ENCODE results near the gene TMEM247. TPM values are rescaled to one million over a fixed set of nuclear protein-coding genes. Genes with fewer than 3 reads are reported as not detected.

Gene TMEM247
- total RNA-seq, 4 donors from 2014 or later, result not detected

- Histone ChIP-seq H3K36me3 (no peaks in the 10 kb centered on the region), H3K27me3 (peaks cover 0 to 15% (median 0%) of the 10 kb centered on the region in 4 donors), H3K9me3 (no peaks in the 10 kb centered on the region), H3K4me1 (peaks cover 0 to 28% (median 18%) of the 10 kb centered on the region in 3 donors), H3K27ac (no peak overlapping the region), H3K4me3 (no peak overlapping the region)
- WGBS, 2 donors, result 34 to 39% methylated on average over 8 of the region's 8 CpGs
- intact Hi-C loops (cut with DNase I), result no loop called here
- no peak for TF ChIP-seq POLR2A (IDR thresholded peaks at IDR 0.05)
- no peak for TF ChIP-seq CTCF (IDR thresholded peaks at IDR 0.05)
- no peak for DNase-seq
Observed at GRCh38 chr2:46493241-46493970, 14.0 kb downstream of the TMEM247 start.

GRCh38 chr2:46493971-46494250 is 14.5 kb downstream of the TMEM247 start:
- H3K9me3 ChIP-seq, result no peaks in the 10 kb centered on the region
- no peak overlapping the region for H3K27ac ChIP-seq
- TF ChIP-seq POLR2A (IDR thresholded peaks at IDR 0.05), result no peak
- TF ChIP-seq CTCF (IDR thresholded peaks at IDR 0.05), result no peak
- H3K4me1 ChIP-seq, result peaks cover 0 to 28% (median 18%) of the 10 kb centered on the region in 3 donors
- intact Hi-C loops (cut with DNase I), result no loop called here
- no peaks in the 10 kb centered on the region for H3K36me3 ChIP-seq
- peaks cover 0 to 18% (median 0%) of the 10 kb centered on the region in 4 donors for H3K27me3 ChIP-seq
- no peak for DNase-seq
- 48 to 54% methylated on average over 4 of the region's 4 CpGs for WGBS, 2 donors
- no peak overlapping the region for H3K4me3 ChIP-seq

DNA sequence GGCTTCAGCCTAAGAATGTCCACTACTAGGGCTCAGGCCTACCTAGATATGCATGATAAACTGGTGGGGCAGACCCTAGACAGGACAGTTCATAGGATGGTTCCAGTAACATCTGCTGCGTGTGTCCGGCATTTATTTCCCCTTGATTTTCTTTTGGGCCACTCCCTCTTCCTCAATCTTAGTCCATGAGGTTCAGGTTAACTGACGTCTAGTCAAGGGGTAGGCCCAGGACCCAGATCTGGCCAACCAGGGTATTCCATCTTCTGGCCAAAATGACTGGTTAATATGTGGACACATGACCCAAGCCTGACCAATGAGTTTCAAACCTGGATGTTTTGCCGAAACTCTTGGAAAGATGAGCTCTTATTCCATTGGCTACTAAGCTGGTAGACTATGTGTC is 15.2 kb downstream of the TMEM247 start:
- no peaks in the 10 kb centered on the region for H3K36me3 ChIP-seq
- H3K4me3 ChIP-seq, result no peak overlapping the region
- intact Hi-C loops (cut with DNase I), result no loop called here
- H3K4me1 ChIP-seq, result peaks cover 4 to 27% (median 18%) of the 10 kb centered on the region in 3 donors
- no peak for TF ChIP-seq CTCF (IDR thresholded peaks at IDR 0.05)
- TF ChIP-seq POLR2A (IDR thresholded peaks at IDR 0.05), result no peak
- DNase-seq, result no peak
- peaks cover 0 to 18% (median 0%) of the 10 kb centered on the region in 4 donors for H3K27me3 ChIP-seq
- no peak overlapping the region for H3K27ac ChIP-seq
- 98% methylated on average over 4 of the region's 4 CpGs for WGBS, 2 donors
- H3K9me3 ChIP-seq, result no peaks in the 10 kb centered on the region

GRCh38 chr2:46495231-46496030 is 16.1 kb downstream of the TMEM247 start:
- WGBS, 2 donors, result 81 to 88% methylated on average over 9 of the region's 9 CpGs
- no peaks in the 10 kb centered on the region for H3K9me3 ChIP-seq
- H3K4me1 ChIP-seq, result peaks cover 4 to 27% (median 11%) of the 10 kb centered on the region in 3 donors
- TF ChIP-seq CTCF (IDR thresholded peaks at IDR 0.05) (no peak), POLR2A (IDR thresholded peaks at IDR 0.05) (no peak)
- peaks cover 0 to 18% (median 0%) of the 10 kb centered on the region in 4 donors for H3K27me3 ChIP-seq
- H3K27ac ChIP-seq, result no peak overlapping the region
- no peak overlapping the region for H3K4me3 ChIP-seq
- no peak for DNase-seq
- H3K36me3 ChIP-seq, result no peaks in the 10 kb centered on the region
- intact Hi-C loops (cut with DNase I), result no loop called here

GRCh38 chr2:46497766-46498165 is 18.4 kb downstream of the TMEM247 start:
- no peak for DNase-seq
- 78 to 100% methylated on average over 3 of the region's 4 CpGs for WGBS, 2 donors
- Histone ChIP-seq H3K27me3 (peaks cover 0 to 18% (median 0%) of the 10 kb centered on the region in 4 donors), H3K27ac (no peak overlapping the region), H3K4me1 (peaks cover 4 to 20% (median 4%) of the 10 kb centered on the region in 3 donors), H3K4me3 (no peak overlapping the region), H3K9me3 (no peaks in the 10 kb centered on the region), H3K36me3 (no peaks in the 10 kb centered on the region)
- TF ChIP-seq POLR2A (IDR thresholded peaks at IDR 0.05), result no peak
- TF ChIP-seq CTCF (IDR thresholded peaks at IDR 0.05), result no peak
- intact Hi-C loops (cut with DNase I), result no loop called here
